Measurements from ENCODE around the gene SIRT7. TPM values are rescaled to one million over a fixed set of nuclear protein-coding genes. Genes with fewer than 3 reads are reported as not detected.

SIRT7 gene
- total RNA-seq, 1 experiment from 2014 or later = 24.2 TPM

DNA sequence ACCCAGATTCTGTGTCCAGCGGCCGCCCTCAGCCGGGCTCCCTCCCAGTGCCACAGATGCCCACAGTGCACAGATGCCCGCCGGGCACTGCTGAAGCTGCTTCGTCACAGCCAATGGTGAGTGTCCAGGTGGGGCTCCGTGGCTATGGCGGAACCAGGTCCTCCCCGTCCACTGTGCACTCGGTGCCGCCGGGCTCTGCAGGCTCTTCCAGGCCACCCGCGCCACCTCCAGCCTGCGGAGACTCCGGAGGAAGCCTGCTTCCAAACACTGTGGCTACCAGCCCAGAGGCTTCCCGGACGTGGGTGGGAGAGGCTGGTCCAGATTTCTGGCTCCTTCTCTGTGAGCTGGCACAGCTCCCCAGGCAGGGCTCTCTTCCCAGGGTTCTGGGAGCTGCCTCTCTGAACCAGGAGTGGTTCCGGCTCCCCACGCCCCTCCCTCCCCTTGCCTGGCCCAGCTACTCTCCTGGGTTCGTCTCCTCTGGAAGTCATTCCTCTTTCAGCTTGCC lies 22.0 kb upstream of the SIRT7 start:
- Mint-ChIP-seq H3K4me3 (no peak overlapping the region), H3K36me3 (peaks cover 3% of the 10 kb centered on the region; the same call in 1 of the 2 replicates), H3K9me3 (no peaks in the 10 kb centered on the region), H3K4me1 (peaks cover 22% of the 10 kb centered on the region), H3K27me3 (ENCODE audit: low read depth) (peaks cover 23% of the 10 kb centered on the region), H3K27ac (no peak overlapping the region)
- DNase-seq (ENCODE audit: low spot score) (no peak), ATAC-seq (no peak)
- CTCF ChIA-PET = interaction anchor here (0.6 to 3.2 kb wide), 4 partner anchors 19 to 81 kb away, joined by 3 to 16 read pairs (median 4); no protein-coding TSS in a partner anchor
- POLR2A ChIA-PET = interaction anchor here (0.5 to 1.2 kb wide), 2 partner anchors 8 to 9 kb away, joined by 3 read pairs; no protein-coding TSS in a partner anchor
- TF ChIP-seq, protein P1, sequence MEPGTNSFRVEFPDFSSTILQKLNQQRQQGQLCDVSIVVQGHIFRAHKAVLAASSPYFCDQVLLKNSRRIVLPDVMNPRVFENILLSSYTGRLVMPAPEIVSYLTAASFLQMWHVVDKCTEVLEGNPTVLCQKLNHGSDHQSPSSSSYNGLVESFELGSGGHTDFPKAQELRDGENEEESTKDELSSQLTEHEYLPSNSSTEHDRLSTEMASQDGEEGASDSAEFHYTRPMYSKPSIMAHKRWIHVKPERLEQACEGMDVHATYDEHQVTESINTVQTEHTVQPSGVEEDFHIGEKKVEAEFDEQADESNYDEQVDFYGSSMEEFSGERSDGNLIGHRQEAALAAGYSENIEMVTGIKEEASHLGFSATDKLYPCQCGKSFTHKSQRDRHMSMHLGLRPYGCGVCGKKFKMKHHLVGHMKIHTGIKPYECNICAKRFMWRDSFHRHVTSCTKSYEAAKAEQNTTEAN (CRISPR knock-in tag; IDR thresholded peaks at IDR 0.05) = no peak
- TF ChIP-seq ATF1 (CRISPR knock-in tag; IDR thresholded peaks at IDR 0.05) = no peak
- TF ChIP-seq, protein P2, sequence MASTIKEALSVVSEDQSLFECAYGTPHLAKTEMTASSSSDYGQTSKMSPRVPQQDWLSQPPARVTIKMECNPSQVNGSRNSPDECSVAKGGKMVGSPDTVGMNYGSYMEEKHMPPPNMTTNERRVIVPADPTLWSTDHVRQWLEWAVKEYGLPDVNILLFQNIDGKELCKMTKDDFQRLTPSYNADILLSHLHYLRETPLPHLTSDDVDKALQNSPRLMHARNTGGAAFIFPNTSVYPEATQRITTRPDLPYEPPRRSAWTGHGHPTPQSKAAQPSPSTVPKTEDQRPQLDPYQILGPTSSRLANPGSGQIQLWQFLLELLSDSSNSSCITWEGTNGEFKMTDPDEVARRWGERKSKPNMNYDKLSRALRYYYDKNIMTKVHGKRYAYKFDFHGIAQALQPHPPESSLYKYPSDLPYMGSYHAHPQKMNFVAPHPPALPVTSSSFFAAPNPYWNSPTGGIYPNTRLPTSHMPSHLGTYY (CRISPR knock-in tag; IDR thresholded peaks at IDR 0.05) = no peak
- TF ChIP-seq ETV6 (CRISPR knock-in tag; IDR thresholded peaks at IDR 0.05) = no peak
- TF ChIP-seq, protein P3, sequence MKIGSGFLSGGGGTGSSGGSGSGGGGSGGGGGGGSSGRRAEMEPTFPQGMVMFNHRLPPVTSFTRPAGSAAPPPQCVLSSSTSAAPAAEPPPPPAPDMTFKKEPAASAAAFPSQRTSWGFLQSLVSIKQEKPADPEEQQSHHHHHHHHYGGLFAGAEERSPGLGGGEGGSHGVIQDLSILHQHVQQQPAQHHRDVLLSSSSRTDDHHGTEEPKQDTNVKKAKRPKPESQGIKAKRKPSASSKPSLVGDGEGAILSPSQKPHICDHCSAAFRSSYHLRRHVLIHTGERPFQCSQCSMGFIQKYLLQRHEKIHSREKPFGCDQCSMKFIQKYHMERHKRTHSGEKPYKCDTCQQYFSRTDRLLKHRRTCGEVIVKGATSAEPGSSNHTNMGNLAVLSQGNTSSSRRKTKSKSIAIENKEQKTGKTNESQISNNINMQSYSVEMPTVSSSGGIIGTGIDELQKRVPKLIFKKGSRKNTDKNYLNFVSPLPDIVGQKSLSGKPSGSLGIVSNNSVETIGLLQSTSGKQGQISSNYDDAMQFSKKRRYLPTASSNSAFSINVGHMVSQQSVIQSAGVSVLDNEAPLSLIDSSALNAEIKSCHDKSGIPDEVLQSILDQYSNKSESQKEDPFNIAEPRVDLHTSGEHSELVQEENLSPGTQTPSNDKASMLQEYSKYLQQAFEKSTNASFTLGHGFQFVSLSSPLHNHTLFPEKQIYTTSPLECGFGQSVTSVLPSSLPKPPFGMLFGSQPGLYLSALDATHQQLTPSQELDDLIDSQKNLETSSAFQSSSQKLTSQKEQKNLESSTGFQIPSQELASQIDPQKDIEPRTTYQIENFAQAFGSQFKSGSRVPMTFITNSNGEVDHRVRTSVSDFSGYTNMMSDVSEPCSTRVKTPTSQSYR (CRISPR knock-in tag; IDR thresholded peaks at IDR 0.05) = no peak
- TF ChIP-seq FOXJ3 (CRISPR knock-in tag; IDR thresholded peaks at IDR 0.05; ENCODE audit: borderline replicate concordance) = no peak
- TF ChIP-seq, protein P4, sequence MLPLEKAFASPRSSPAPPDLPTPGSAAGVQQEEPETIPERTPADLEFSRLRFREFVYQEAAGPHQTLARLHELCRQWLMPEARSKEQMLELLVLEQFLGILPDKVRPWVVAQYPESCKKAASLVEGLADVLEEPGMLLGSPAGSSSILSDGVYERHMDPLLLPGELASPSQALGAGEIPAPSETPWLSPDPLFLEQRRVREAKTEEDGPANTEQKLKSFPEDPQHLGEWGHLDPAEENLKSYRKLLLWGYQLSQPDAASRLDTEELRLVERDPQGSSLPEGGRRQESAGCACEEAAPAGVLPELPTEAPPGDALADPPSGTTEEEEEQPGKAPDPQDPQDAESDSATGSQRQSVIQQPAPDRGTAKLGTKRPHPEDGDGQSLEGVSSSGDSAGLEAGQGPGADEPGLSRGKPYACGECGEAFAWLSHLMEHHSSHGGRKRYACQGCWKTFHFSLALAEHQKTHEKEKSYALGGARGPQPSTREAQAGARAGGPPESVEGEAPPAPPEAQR (CRISPR knock-in tag; IDR thresholded peaks at IDR 0.05) = no peak
- TF ChIP-seq, protein P5, sequence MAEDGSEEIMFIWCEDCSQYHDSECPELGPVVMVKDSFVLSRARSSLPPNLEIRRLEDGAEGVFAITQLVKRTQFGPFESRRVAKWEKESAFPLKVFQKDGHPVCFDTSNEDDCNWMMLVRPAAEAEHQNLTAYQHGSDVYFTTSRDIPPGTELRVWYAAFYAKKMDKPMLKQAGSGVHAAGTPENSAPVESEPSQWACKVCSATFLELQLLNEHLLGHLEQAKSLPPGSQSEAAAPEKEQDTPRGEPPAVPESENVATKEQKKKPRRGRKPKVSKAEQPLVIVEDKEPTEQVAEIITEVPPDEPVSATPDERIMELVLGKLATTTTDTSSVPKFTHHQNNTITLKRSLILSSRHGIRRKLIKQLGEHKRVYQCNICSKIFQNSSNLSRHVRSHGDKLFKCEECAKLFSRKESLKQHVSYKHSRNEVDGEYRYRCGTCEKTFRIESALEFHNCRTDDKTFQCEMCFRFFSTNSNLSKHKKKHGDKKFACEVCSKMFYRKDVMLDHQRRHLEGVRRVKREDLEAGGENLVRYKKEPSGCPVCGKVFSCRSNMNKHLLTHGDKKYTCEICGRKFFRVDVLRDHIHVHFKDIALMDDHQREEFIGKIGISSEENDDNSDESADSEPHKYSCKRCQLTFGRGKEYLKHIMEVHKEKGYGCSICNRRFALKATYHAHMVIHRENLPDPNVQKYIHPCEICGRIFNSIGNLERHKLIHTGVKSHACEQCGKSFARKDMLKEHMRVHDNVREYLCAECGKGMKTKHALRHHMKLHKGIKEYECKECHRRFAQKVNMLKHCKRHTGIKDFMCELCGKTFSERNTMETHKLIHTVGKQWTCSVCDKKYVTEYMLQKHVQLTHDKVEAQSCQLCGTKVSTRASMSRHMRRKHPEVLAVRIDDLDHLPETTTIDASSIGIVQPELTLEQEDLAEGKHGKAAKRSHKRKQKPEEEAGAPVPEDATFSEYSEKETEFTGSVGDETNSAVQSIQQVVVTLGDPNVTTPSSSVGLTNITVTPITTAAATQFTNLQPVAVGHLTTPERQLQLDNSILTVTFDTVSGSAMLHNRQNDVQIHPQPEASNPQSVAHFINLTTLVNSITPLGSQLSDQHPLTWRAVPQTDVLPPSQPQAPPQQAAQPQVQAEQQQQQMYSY (CRISPR knock-in tag; IDR thresholded peaks at IDR 0.05) = no peak
- TF ChIP-seq CREM (CRISPR knock-in tag; IDR thresholded peaks at IDR 0.05) = no peak

DNA sequence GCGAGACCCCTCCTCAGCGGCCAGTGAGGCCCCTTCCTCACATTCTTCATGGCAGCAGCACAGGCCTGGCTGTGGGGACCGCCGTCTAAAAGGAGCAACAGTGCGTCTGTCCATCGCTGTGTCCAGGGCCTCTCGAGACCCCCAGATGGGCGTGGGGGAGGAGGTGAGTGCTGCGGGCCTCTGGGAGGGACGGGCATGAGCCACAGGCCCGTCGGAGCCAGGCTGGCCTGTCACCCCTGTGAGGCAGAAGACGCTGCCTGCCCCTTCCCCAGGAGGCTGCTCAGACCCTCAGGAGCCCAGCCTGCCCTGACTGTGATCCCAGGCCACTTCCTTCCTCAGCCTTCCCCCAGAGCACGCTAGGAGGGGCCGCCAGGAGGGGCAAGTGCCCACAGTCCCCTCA lies 21.2 kb upstream of the SIRT7 start:
- no peak overlapping the region for H3K4me3 Mint-ChIP-seq
- H3K27me3 Mint-ChIP-seq (ENCODE audit: low read depth) = peaks cover 23% of the 10 kb centered on the region
- ATAC-seq = no peak
- no peak overlapping the region for H3K27ac Mint-ChIP-seq
- H3K4me1 Mint-ChIP-seq = peaks cover 22% of the 10 kb centered on the region
- DNase-seq (ENCODE audit: low spot score) = no peak
- ChIA-PET POLR2A (no interaction called here), CTCF (interaction anchor here (3.2 kb wide), 1 partner anchor 20 kb away, joined by 16 read pairs; no protein-coding TSS in a partner anchor)
- no peaks in the 10 kb centered on the region for H3K9me3 Mint-ChIP-seq
- H3K36me3 Mint-ChIP-seq = peaks cover 5% of the 10 kb centered on the region; the same call in 1 of the 2 replicates
- no peak for TF ChIP-seq ZNF219 (CRISPR knock-in tag; IDR thresholded peaks at IDR 0.05; ENCODE audit: borderline replicate concordance)
- TF ChIP-seq IRF2 (CRISPR knock-in tag; IDR thresholded peaks at IDR 0.05; ENCODE audit: borderline replicate concordance, low read depth) = no peak
- TF ChIP-seq FOXP1 (CRISPR knock-in tag; IDR thresholded peaks at IDR 0.05; ENCODE audit: borderline replicate concordance) = no peak
- TF ChIP-seq, protein P6, sequence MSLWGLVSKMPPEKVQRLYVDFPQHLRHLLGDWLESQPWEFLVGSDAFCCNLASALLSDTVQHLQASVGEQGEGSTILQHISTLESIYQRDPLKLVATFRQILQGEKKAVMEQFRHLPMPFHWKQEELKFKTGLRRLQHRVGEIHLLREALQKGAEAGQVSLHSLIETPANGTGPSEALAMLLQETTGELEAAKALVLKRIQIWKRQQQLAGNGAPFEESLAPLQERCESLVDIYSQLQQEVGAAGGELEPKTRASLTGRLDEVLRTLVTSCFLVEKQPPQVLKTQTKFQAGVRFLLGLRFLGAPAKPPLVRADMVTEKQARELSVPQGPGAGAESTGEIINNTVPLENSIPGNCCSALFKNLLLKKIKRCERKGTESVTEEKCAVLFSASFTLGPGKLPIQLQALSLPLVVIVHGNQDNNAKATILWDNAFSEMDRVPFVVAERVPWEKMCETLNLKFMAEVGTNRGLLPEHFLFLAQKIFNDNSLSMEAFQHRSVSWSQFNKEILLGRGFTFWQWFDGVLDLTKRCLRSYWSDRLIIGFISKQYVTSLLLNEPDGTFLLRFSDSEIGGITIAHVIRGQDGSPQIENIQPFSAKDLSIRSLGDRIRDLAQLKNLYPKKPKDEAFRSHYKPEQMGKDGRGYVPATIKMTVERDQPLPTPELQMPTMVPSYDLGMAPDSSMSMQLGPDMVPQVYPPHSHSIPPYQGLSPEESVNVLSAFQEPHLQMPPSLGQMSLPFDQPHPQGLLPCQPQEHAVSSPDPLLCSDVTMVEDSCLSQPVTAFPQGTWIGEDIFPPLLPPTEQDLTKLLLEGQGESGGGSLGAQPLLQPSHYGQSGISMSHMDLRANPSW (CRISPR knock-in tag; conservative IDR thresholded peaks at IDR 0.05; ENCODE audit: low read depth) = no peak
- TF ChIP-seq, protein P7, sequence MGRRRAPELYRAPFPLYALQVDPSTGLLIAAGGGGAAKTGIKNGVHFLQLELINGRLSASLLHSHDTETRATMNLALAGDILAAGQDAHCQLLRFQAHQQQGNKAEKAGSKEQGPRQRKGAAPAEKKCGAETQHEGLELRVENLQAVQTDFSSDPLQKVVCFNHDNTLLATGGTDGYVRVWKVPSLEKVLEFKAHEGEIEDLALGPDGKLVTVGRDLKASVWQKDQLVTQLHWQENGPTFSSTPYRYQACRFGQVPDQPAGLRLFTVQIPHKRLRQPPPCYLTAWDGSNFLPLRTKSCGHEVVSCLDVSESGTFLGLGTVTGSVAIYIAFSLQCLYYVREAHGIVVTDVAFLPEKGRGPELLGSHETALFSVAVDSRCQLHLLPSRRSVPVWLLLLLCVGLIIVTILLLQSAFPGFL (CRISPR knock-in tag; IDR thresholded peaks at IDR 0.05; ENCODE audit: borderline replicate concordance) = no peak
- TF ChIP-seq ZNF396 (CRISPR knock-in tag; IDR thresholded peaks at IDR 0.05; ENCODE audit: borderline replicate concordance) = no peak
- TF ChIP-seq TEAD4 (CRISPR knock-in tag; IDR thresholded peaks at IDR 0.05) = no peak
- TF ChIP-seq, protein P8, sequence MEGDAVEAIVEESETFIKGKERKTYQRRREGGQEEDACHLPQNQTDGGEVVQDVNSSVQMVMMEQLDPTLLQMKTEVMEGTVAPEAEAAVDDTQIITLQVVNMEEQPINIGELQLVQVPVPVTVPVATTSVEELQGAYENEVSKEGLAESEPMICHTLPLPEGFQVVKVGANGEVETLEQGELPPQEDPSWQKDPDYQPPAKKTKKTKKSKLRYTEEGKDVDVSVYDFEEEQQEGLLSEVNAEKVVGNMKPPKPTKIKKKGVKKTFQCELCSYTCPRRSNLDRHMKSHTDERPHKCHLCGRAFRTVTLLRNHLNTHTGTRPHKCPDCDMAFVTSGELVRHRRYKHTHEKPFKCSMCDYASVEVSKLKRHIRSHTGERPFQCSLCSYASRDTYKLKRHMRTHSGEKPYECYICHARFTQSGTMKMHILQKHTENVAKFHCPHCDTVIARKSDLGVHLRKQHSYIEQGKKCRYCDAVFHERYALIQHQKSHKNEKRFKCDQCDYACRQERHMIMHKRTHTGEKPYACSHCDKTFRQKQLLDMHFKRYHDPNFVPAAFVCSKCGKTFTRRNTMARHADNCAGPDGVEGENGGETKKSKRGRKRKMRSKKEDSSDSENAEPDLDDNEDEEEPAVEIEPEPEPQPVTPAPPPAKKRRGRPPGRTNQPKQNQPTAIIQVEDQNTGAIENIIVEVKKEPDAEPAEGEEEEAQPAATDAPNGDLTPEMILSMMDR (IDR thresholded peaks at IDR 0.05) = no peak
